Superior temporal gyrus (tissue), 1 donor: ENCODE measurements around the gene STAM.

Source experiments
- DNase-seq: peaks from one replicate; pipeline ENCODE4 v3.0.0-alpha.2; 2016; ENCODE audit errors: extremely low spot score

The STAM gene

GRCh38 chr10:17647326-17647725 is 3.4 kb downstream of the STAM start:
- no peak for DNase-seq

- DNase-seq: no peak
Measured at GRCh38 chr10:17648243-17649035, 4.5 kb downstream of the STAM start.

GRCh38 chr10:17649052-17649451 is 5.1 kb downstream of the STAM start:
- DNase-seq: no peak

DNA sequence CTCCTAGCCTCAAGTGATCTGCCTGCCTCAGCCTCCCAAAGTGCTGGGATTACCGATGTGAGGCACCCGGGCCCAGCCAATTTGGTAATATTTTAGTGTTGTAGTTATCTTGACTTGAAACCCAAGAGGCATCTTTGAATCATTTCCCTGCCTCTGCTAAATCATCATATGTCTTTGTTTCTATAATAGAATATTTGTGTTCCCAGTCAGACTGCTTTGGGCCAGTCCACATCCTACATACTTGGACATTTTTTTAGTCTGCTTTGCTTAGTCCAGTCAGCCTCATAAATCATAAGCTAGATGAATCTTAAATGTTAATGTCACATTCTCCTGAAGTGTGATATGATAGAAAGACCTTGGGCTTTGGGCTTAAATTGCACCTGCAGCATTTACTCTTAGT is 5.9 kb downstream of the STAM start:
- no peak for DNase-seq

GRCh38 chr10:17650416-17650815 is 6.5 kb downstream of the STAM start:
- no peak for DNase-seq

DNA sequence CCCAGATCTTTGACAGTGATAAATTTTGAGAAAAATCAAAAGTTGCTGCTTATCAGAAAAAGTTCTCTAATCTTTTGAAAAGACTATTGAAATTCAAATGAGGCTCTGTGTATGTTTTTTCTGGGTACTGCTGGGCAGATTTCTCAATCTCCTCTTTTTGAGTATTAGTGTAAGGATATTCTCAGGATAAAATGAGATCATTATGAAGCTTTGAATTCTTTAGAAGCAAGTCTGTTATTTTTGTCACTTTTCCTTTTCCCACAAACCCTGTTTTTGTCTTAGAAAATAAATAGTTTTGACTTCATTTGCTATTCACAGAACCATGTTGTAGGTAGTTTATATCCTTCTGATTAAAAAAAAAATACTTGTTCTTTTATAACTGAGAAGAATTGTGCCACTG is 7.9 kb downstream of the STAM start:
- DNase-seq: no peak

- no peak for DNase-seq
Measured at GRCh38 chr10:17652585-17652984, 8.6 kb downstream of the STAM start.

- DNase-seq: no peak
Measured at GRCh38 chr10:17655009-17655408, 11.1 kb downstream of the STAM start.

GRCh38 chr10:17655567-17656146 is 11.7 kb downstream of the STAM start:
- DNase-seq: no peak

DNA sequence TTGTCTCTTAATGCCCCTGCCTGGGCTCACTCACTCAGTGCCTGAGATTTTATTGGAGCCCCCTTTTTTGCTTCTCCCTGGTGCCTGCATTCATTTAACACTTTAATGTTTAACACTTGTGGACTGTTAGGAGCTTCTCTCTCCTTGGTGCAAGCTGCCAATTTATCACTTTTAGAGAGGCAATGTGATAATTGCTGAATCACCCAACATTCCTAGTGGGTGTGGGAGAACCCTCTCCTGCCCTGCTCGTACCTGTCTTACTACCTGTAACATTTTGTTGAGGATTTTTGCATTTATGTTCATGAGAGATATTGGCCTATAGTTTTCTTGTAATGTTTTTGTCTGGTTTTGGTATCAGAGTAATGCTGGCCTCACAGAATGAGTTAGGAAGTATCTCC is 13.2 kb downstream of the STAM start:
- no peak for DNase-seq

GRCh38 chr10:17659365-17659764 is 15.4 kb downstream of the STAM start:
- no peak for DNase-seq

- DNase-seq: no peak
Measured at GRCh38 chr10:17660921-17661320, 17.0 kb downstream of the STAM start.

- DNase-seq: no peak
Measured at GRCh38 chr10:17661510-17661909, 17.6 kb downstream of the STAM start.

DNA sequence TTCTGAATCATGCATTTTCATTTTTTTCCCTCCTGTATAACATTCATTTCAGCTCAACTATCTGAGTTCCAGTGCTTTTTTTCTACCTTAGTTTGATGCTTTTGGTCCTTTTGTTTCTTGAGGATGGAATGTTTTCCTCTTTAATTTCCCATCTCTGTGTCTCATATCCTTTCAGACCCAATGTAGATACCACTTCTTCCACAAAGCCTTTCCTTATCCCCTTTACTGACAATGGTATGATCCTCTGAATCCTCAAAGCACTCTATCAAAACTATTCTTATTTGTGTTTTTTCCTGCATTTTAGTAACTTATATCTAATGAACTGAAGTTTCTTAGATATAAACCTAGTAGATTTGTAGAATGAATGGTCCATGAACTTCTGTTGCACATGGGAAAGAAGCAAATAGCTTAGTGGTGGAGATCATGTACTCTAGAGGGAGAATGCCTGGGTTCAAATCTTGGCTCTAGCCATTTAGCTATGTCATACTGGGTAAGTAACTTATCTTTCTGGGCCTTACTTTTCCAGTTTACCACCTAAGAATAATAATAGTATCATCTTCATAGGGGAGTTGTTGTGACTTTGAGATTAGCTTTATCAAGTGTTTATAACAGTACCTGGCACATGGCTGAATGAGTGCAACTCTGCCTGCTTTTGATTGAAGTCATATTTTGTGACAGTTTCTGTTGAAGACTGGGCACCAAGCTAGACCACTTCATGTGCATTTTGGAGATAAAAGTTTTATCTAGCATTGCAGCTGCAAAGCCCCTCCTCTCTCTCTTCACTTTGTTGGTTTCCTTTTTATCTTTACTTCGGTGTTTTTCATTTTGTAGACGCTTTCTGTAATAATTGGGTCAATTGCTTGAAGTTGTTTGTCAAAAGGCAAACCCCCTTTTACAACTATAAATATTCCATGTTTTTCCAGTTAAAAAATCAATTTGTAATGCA is 18.5 kb downstream of the STAM start:
- DNase-seq: no peak

- no peak for DNase-seq
Measured at GRCh38 chr10:17663450-17663849, 19.5 kb downstream of the STAM start.

DNA sequence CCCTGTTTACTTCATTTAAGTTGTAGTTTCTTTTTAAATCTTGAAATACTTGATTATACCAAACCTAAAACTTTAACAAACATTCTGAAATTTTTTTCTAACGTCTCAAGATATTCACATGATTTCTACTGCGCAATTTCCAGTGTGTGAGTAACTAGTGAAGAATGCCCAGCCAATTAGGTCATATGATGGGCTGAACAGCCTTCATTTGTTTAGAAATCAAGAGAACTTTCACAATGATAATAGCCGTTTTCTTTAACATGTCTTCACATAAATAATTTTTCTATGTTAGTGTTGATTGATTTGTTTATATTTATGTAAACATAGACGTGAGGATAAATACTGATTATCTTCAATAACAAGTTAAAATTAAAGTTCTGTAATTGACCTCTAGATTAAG is 21.8 kb downstream of the STAM start:
- DNase-seq: peak; percentile 82

DNA sequence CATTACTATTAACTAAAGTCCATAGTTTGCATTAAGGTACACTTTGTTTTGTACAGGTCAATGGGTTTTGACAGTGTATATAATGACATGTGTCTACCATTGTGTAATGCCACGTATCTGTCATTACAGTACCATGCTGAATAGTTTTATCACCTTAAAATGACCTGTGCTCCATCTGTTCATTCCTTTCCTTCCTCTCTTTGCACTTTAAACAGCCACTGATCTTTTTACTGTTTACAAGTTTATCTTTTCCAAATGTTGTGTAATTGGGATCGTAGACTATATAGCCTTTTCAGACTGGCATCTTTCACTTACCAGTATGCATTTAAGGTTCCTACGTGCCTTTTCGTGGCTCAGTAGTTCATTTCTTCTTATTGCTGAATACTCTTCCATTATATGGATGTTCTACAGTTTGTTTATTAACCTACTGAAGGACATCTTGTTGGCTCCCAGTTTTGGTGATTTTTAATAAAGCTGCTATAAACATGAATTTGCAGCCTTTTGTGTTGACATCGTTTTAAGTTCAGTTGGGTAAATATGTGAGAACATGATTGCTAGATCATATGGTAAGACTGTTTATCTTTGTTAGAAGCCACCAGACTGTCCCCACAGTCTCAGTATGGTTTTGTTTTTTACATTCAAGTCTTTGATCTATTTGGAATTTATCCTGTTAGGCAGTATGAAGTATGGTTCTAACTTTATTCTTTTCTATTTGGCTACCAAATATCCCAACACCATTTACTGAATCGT is 24.7 kb downstream of the STAM start:
- no peak for DNase-seq

DNA sequence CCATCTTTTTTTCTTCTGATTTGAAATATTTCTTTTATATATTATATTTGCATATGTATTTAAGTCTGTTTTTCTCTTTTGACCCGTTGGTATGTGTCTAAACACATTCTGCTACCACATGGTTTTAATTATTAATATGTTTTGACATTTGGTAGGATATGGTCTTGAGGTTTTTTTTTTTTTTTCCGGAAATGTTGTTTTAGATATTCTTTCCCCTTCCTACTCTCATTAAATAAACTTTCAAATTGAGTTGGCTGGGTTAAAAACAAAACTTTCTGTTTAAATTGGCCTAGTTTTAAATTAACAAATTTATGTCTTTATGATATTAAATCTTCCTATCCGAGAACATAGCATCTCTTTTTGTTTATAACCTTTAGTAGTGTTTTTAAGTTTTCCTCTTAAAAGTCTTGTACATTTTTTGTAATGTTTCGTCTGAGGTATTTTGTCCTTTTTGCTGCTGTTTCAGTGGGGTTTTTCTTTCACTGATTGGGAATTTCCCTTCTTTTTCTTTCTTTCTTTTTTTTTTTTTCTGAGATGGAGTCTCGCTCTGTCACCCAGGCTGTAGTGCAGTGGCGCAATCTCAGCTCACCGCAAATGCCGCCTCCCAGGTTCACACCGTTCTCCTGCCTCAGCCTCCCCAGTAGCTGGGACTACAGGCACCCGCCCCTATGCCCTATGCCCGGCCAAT is 25.4 kb downstream of the STAM start:
- no peak for DNase-seq

GRCh38 chr10:17671307-17671706 is 27.4 kb downstream of the STAM start:
- no peak for DNase-seq

- no peak for DNase-seq
Measured at GRCh38 chr10:17673471-17674061, 29.6 kb downstream of the STAM start.

DNA sequence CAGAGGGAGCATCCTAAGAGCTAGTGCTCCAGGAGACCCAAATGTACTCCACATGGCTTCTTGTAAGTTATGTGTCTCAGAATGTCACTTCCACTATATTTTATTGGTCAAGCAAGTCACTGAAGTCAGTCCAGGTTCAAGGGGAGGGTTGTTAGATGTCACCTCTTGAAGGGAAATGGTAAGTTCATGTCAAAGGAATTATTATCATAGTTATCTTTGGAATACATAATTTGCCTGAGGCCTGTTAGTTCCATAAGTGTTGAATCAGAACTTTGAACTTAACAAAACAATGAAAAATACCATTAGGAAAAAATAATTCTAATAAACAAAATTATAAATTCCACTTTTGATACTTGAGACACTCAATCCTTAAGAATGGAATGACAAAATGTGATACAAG is 30.6 kb downstream of the STAM start:
- DNase-seq: no peak
